IMR-90 (cell line): ENCODE measurements around the gene CPNE1. TPM values are rescaled to one million over a fixed set of nuclear protein-coding genes. Genes with fewer than 3 reads are reported as not detected.

Experiments used
- ELK1 ChIP-seq: fragments of 150-350 bp; IDR thresholded peaks from 2 replicates; pipeline ENCODE4 v1.6.1; 2016; ENCODE audit warnings: low read depth, mild to moderate bottlenecking, low read length, moderate library complexity, borderline replicate concordance
- polyA plus RNA-seq, 3 experiments: library from polyadenylated mRNA; depleted of rRNA; stranded (reverse); fragments of >200 nt; gene quantifications; 2 replicates each; pipeline ENCODE4 v1.2.3, GENCODE V29; 2012; ENCODE audit warnings: low replicate concordance in 1 of 3
- total RNA-seq: library from RNA; depleted of rRNA; stranded (reverse); fragments of >200 nt; gene quantifications from 2 replicates; pipeline ENCODE4 v1.2.3, GENCODE V29; 2012

Gene CPNE1
- total and polyA plus RNA-seq, 2 of the 4 experiments (the other 2 are of a cell fraction): 163 to 165 TPM

GRCh38 chr20:35699127-35699956, 34.6 kb upstream of the CPNE1 start, which contains the start of the genes NFS1 and ROMO1 (continued):
- TF ChIP-seq ELK1: no peak
